ENCODE data around the gene CAPN1.

DNA sequence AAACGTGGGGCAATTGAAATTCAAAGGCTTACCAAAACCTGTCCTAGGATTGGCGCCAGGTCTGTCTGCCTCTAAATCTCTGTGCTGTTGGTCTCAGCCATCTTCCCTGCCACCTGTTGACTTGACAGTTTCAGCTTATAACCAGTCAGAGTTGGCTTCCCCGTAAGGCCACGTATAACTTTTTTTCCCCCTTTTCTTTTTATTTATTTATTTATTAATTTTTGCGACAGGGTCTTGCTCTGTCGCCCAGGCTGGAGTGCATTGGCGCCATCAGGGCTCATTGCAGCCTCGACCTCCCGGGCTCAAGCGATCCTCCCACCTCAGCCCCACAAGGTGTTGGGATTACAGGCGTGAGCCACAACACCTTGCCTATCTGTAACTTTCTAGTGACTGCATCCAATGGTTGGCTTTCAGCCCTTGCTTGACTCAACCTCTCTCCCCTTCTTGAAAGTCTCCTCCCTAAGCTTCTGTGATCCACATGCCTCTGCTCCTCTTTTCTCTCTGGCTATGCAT is 46.0 kb upstream of the CAPN1 start:
- TF ChIP-seq, protein P1, sequence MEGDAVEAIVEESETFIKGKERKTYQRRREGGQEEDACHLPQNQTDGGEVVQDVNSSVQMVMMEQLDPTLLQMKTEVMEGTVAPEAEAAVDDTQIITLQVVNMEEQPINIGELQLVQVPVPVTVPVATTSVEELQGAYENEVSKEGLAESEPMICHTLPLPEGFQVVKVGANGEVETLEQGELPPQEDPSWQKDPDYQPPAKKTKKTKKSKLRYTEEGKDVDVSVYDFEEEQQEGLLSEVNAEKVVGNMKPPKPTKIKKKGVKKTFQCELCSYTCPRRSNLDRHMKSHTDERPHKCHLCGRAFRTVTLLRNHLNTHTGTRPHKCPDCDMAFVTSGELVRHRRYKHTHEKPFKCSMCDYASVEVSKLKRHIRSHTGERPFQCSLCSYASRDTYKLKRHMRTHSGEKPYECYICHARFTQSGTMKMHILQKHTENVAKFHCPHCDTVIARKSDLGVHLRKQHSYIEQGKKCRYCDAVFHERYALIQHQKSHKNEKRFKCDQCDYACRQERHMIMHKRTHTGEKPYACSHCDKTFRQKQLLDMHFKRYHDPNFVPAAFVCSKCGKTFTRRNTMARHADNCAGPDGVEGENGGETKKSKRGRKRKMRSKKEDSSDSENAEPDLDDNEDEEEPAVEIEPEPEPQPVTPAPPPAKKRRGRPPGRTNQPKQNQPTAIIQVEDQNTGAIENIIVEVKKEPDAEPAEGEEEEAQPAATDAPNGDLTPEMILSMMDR (IDR thresholded peaks at IDR 0.05): no peak
- no peak for TF ChIP-seq EP300 (IDR thresholded peaks at IDR 0.05)
- TF ChIP-seq POLR2A (IDR thresholded peaks at IDR 0.05): no peak

All from upper lobe of left lung (tissue), 4 donors.